SU-DHL-6 (cell line): Measurements from ENCODE around the gene SPG7.

Experiments used
- H2AFZ ChIP-seq: fragments of 200-600 bp; sonication (generic); 2 replicates; pipeline ENCODE4 v1.6.1; 2014; ENCODE audit warnings: low read depth, mild to moderate bottlenecking, moderate library complexity, mixed read lengths, antibody characterized with exemption, low read length; ENCODE audit not compliant: severe bottlenecking
- H3F3A ChIP-seq: fragments of 200-600 bp; shearing (Covaris generic); 2 replicates; pipeline ENCODE4 v1.6.0; 2016; ENCODE audit warnings: antibody characterized with exemption, mild to moderate bottlenecking; ENCODE audit not compliant: insufficient read depth
- H3K27ac ChIP-seq: fragments of 200-600 bp; sonication (generic); 2 replicates; pipeline ENCODE4 v1.5.1; 2016; ENCODE audit warnings: low read depth, mild to moderate bottlenecking, low read length, moderate library complexity, mixed read lengths
- H3K27me3 ChIP-seq: fragments of 200-600 bp; sonication (generic), shearing (Covaris generic); 2 replicates; pipeline ENCODE4 v1.6.0; 2014; ENCODE audit warnings: mild to moderate bottlenecking, low read length
- H3K36me3 ChIP-seq: fragments of 200-600 bp; sonication (generic); 2 replicates; pipeline ENCODE4 v1.6.1; 2014; ENCODE audit warnings: mild to moderate bottlenecking, low read length, mixed read lengths
- H3K4me2 ChIP-seq: fragments of 300-600, 200-600 bp; shearing (Covaris generic), sonication (generic); 2 replicates; pipeline ENCODE4 v1.6.0; 2014; ENCODE audit warnings: low read length, low read depth, mild to moderate bottlenecking; ENCODE audit not compliant: poor library complexity, severe bottlenecking
- H3K4me3 ChIP-seq: fragments of 200-600 bp; sonication (generic); 2 replicates; pipeline ENCODE4 v1.5.1; 2014; ENCODE audit warnings: antibody characterized with exemption, low read length, mild to moderate bottlenecking, mixed read lengths; ENCODE audit not compliant: insufficient read depth, poor library complexity, severe bottlenecking
- H3K79me2 ChIP-seq: fragments of 200-600 bp; sonication (generic); 2 replicates; pipeline ENCODE4 v1.6.1; 2014; ENCODE audit warnings: mild to moderate bottlenecking, low read length, moderate library complexity; ENCODE audit not compliant: insufficient read depth
- H3K9ac ChIP-seq: fragments of 200-600 bp; sonication (generic); 2 replicates; pipeline ENCODE4 v1.7.0; 2014; ENCODE audit warnings: mild to moderate bottlenecking, low read length
- H3K9me2 ChIP-seq: fragments of 200-600 bp; sonication (generic); replicated peaks from 2 replicates; pipeline ENCODE4 v1.6.1; 2014; ENCODE audit warnings: low read length; ENCODE audit not compliant: insufficient read depth
- H3K9me3 ChIP-seq: fragments of 200-600 bp; sonication (generic); 2 replicates; pipeline ENCODE4 v1.6.1; 2014; ENCODE audit warnings: low read length, mixed read lengths; ENCODE audit not compliant: insufficient read depth
- H4K20me1 ChIP-seq: fragments of 200-600 bp; sonication (generic); 2 replicates; pipeline ENCODE4 v1.6.1; 2014; ENCODE audit warnings: low read depth, mild to moderate bottlenecking, antibody characterized with exemption, low read length, moderate library complexity, mixed read lengths
- CTCF ChIP-seq: fragments of 200-600 bp; sonication (generic); IDR thresholded peaks from one replicate; pipeline ENCODE4 v1.5.1; 2017; ENCODE audit warnings: antibody characterized with exemption, mild to moderate bottlenecking, low read length, moderate library complexity; ENCODE audit not compliant: insufficient read depth, poor library complexity, severe bottlenecking
- EZH2phosphoT487 ChIP-seq: fragments of 200-600 bp; sonication (generic), shearing (Covaris generic); conservative IDR thresholded peaks from 2 replicates; pipeline ENCODE4 v1.6.1; 2018; ENCODE audit warnings: mild to moderate bottlenecking, antibody characterized with exemption, low read length, moderate library complexity, mixed read lengths

SPG7 gene

GRCh38 chr16:89565256-89565505 is 57.0 kb downstream of the SPG7 start:
- H3K27ac ChIP-seq: peak overlapping the region; percentile 27; the same call in 1 of the 2 replicates
- peaks cover 67% of the 10 kb centered on the region for H3F3A ChIP-seq
- peak overlapping the region; percentile 9 for H3K4me2 ChIP-seq
- no peaks in the 10 kb centered on the region for H3K9me2 ChIP-seq
- H3K9me3 ChIP-seq: no peaks in the 10 kb centered on the region
- no peak overlapping the region for H2AFZ ChIP-seq
- no peak overlapping the region for H3K4me3 ChIP-seq
- H3K9ac ChIP-seq: peak overlapping the region; percentile 2; the same call in 1 of the 2 replicates
- peaks cover 19% of the 10 kb centered on the region for H4K20me1 ChIP-seq
- H3K79me2 ChIP-seq: peaks cover 21% of the 10 kb centered on the region
- TF ChIP-seq CTCF: no peak
- TF ChIP-seq EZH2phosphoT487: no peak
- no peaks in the 10 kb centered on the region for H3K27me3 ChIP-seq
- peaks cover 31% of the 10 kb centered on the region for H3K36me3 ChIP-seq

GRCh38 chr16:89565506-89566372 is 57.5 kb downstream of the SPG7 start:
- no peaks in the 10 kb centered on the region for H3K27me3 ChIP-seq
- H3K36me3 ChIP-seq: peaks cover 31% of the 10 kb centered on the region
- H4K20me1 ChIP-seq: peaks cover 19% of the 10 kb centered on the region
- H3F3A ChIP-seq: peaks cover 64% of the 10 kb centered on the region
- H3K9ac ChIP-seq: peak overlapping the region; percentile 2; the same call in 1 of the 2 replicates
- H3K4me2 ChIP-seq: peak overlapping the region; percentile 9
- no peak overlapping the region for H3K4me3 ChIP-seq
- H3K79me2 ChIP-seq: peaks cover 18% of the 10 kb centered on the region
- H3K9me3 ChIP-seq: no peaks in the 10 kb centered on the region
- TF ChIP-seq CTCF: peak; percentile 58
- TF ChIP-seq EZH2phosphoT487: no peak
- no peaks in the 10 kb centered on the region for H3K9me2 ChIP-seq
- no peak overlapping the region for H2AFZ ChIP-seq
- no peak overlapping the region for H3K27ac ChIP-seq

GRCh38 chr16:89567656-89568594 is 59.7 kb downstream of the SPG7 start:
- TF ChIP-seq CTCF: no peak
- no peak for TF ChIP-seq EZH2phosphoT487
- Histone ChIP-seq H3K9me3 (no peaks in the 10 kb centered on the region), H3K79me2 (no peaks in the 10 kb centered on the region), H3K9me2 (no peaks in the 10 kb centered on the region), H3K9ac (no peak overlapping the region), H3K27ac (no peak overlapping the region), H3K27me3 (no peaks in the 10 kb centered on the region), H2AFZ (no peak overlapping the region), H3K36me3 (peaks cover 12% of the 10 kb centered on the region), H3F3A (peaks cover 44% of the 10 kb centered on the region), H4K20me1 (peaks cover 4% of the 10 kb centered on the region; the same call in 1 of the 2 replicates), H3K4me3 (no peak overlapping the region), H3K4me2 (no peak overlapping the region)
